PC-3 (cell line): ENCODE measurements around the gene WLS. TPM values are rescaled to one million over a fixed set of nuclear protein-coding genes. Genes with fewer than 3 reads are reported as not detected.

Experiments
- ATAC-seq: fragments of 200-7000 bp; cut with Tn5 transposase; 2 replicates; pipeline ENCODE4 v1.9.1; 2020; ENCODE audit warnings: mild to moderate bottlenecking, moderate library complexity
- BruUV-seq: library from RNA; stranded (reverse); fragments of 400-500 nt; replicated peaks from 2 replicates; lab custom pipeline; 2021; lab: Mats Ljungman, UMichigan
- CTCF ChIA-PET: fragments of 300-600 bp; sonication (Branson Sonifier 250); formaldehyde crosslinking; loops from one replicate; lab custom pipeline; 2022; ENCODE audit warnings: antibody characterized with exemption; lab: Charles Lee
- POLR2A ChIA-PET: fragments of 300-600 bp; sonication (Branson Sonifier 250); formaldehyde crosslinking; loops from one replicate; lab custom pipeline; 2022; ENCODE audit warnings: antibody characterized with exemption; ENCODE audit not compliant: unreplicated experiment; lab: Charles Lee
- DNase-seq: peaks from one replicate; pipeline ENCODE4 v3.0.0-alpha.2; 2015
- H2AFZ ChIP-seq: fragments of 300-600 bp; sonication (generic); 2 replicates; pipeline ENCODE4 v1.6.0; 2016; ENCODE audit warnings: antibody characterized with exemption, low read length
- H3F3A ChIP-seq: fragments of 300-600 bp; sonication (generic); one replicate; pipeline ENCODE4 v1.6.0; 2017; ENCODE audit warnings: antibody characterized with exemption, low read length, control low read depth, mild to moderate bottlenecking; ENCODE audit not compliant: unreplicated experiment
- H3K27ac ChIP-seq: fragments of 300-600 bp; sonication (generic); 2 replicates; pipeline ENCODE4 v1.5.1; 2016; ENCODE audit warnings: mild to moderate bottlenecking, low read length
- H3K27me3 ChIP-seq: fragments of 300-600 bp; sonication (generic); 2 replicates; pipeline ENCODE4 v1.6.1; 2016; ENCODE audit warnings: low read length, mixed read lengths
- H3K36me3 ChIP-seq: fragments of 300-600 bp; sonication (generic); 2 replicates; pipeline ENCODE4 v1.6.1; 2016; ENCODE audit warnings: low read depth, mixed run types, low read length, mixed read lengths
- H3K4me1 ChIP-seq: fragments of 300-600 bp; sonication (generic); 2 replicates; pipeline ENCODE4 v1.5.1; 2016; ENCODE audit warnings: low read length; ENCODE audit not compliant: insufficient read depth
- H3K4me2 ChIP-seq: fragments of 300-600 bp; sonication (generic); 2 replicates; pipeline ENCODE4 v1.6.0; 2016; ENCODE audit warnings: low read length
- H3K4me3 ChIP-seq: fragments of 300-600 bp; sonication (generic); 2 replicates; pipeline ENCODE4 v1.5.1; 2016; ENCODE audit warnings: mild to moderate bottlenecking, low read length, mixed read lengths
- H3K79me2 ChIP-seq: fragments of 300-600 bp; sonication (generic); 2 replicates; pipeline ENCODE4 v1.6.1; 2017; ENCODE audit warnings: low read length, mixed read lengths
- H3K9ac ChIP-seq: fragments of 300-600 bp; sonication (generic); 2 replicates; pipeline ENCODE4 v1.6.0; 2016; ENCODE audit warnings: mild to moderate bottlenecking, low read length
- H3K9me2 ChIP-seq: fragments of 300-600 bp; sonication (generic); replicated peaks from 2 replicates; pipeline ENCODE4 v1.6.1; 2016; ENCODE audit warnings: mixed run types, low read length, mixed read lengths
- H3K9me3 ChIP-seq: fragments of 300-600 bp; sonication (generic); 2 replicates; pipeline ENCODE4 v1.6.1; 2016; ENCODE audit warnings: low read length, mixed read lengths
- H4K20me1 ChIP-seq: fragments of 300-600 bp; sonication (generic); 2 replicates; pipeline ENCODE4 v1.6.1; 2016; ENCODE audit warnings: low read length, mixed read lengths
- EZH2 ChIP-seq: fragments of 300-600 bp; sonication (generic); IDR thresholded peaks from one replicate; pipeline ENCODE4 v1.6.1; 2017; ENCODE audit warnings: antibody characterized with exemption, mild to moderate bottlenecking, low read length; ENCODE audit not compliant: unreplicated experiment
- EZH2phosphoT487 ChIP-seq: fragments of 300-600 bp; sonication (generic); IDR thresholded peaks from 2 replicates; pipeline ENCODE4 v1.6.1; 2018; ENCODE audit warnings: mild to moderate bottlenecking, antibody characterized with exemption, low read length, borderline replicate concordance
- intact Hi-C: fragments of 100-400 bp; cut with micrococcal nuclease; formaldehyde crosslinking; loops from 2 replicates; pipeline ENCODE4 v1.9.0; 2023
- total RNA-seq: library from RNA; depleted of rRNA; stranded (reverse); fragments of >200 nt; gene quantifications from 2 replicates; pipeline ENCODE4 v1.2.3, GENCODE V29; 2014
- TF ChIP-seq, protein P1 (sequence below): fragments of 300-600 bp; sonication (generic); conservative IDR thresholded peaks from 2 replicates; pipeline ENCODE4 v1.5.1; 2017; ENCODE audit warnings: antibody characterized with exemption, low read depth, mild to moderate bottlenecking, low read length

The WLS gene
- total RNA-seq, 1 experiment from 2014 or later = 19.1 TPM

- CTCF ChIA-PET = interaction anchor here (0.5 to 1.8 kb wide), 17 partner anchors 42 to 322 kb away, joined by 3 to 32 read pairs (median 5); no protein-coding TSS in a partner anchor
- no peak for TF ChIP-seq EZH2phosphoT487
- TF ChIP-seq, protein P1, sequence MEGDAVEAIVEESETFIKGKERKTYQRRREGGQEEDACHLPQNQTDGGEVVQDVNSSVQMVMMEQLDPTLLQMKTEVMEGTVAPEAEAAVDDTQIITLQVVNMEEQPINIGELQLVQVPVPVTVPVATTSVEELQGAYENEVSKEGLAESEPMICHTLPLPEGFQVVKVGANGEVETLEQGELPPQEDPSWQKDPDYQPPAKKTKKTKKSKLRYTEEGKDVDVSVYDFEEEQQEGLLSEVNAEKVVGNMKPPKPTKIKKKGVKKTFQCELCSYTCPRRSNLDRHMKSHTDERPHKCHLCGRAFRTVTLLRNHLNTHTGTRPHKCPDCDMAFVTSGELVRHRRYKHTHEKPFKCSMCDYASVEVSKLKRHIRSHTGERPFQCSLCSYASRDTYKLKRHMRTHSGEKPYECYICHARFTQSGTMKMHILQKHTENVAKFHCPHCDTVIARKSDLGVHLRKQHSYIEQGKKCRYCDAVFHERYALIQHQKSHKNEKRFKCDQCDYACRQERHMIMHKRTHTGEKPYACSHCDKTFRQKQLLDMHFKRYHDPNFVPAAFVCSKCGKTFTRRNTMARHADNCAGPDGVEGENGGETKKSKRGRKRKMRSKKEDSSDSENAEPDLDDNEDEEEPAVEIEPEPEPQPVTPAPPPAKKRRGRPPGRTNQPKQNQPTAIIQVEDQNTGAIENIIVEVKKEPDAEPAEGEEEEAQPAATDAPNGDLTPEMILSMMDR = peak; percentile 87
- TF ChIP-seq EZH2 = no peak
- no peaks in the 10 kb centered on the region; the same call in 1 of the 2 replicates for H3K36me3 ChIP-seq
- no peak overlapping the region for H3K9ac ChIP-seq
- intact Hi-C loops = loop anchor here (1.0 to 5.0 kb wide), 7 partner anchors 52 to 264 kb away; partner anchors contain the start of gene WLS
- no peak overlapping the region for H2AFZ ChIP-seq
- peaks cover 9% of the 10 kb centered on the region; the same call in 1 of the 2 replicates for H3K4me1 ChIP-seq
- POLR2A ChIA-PET = interaction anchor here (0.5 kb wide), 2 partner anchors 108 to 110 kb away, joined by 3 to 6 read pairs; no protein-coding TSS in a partner anchor
- BruUV-seq = no TSS peak
- no peaks in the 10 kb centered on the region for H3K79me2 ChIP-seq
- ATAC-seq = peak; percentile 58
- no peak overlapping the region for H3K4me3 ChIP-seq
- no peaks in the 10 kb centered on the region for H3K9me2 ChIP-seq
- DNase-seq = peak; percentile 89
- H3K4me2 ChIP-seq = no peak overlapping the region
- H3K27ac ChIP-seq = no peak overlapping the region
- H3F3A ChIP-seq = no peaks in the 10 kb centered on the region
- no peaks in the 10 kb centered on the region for H4K20me1 ChIP-seq
- no peaks in the 10 kb centered on the region for H3K9me3 ChIP-seq
- no peaks in the 10 kb centered on the region for H3K27me3 ChIP-seq
These were observed 112.1 kb downstream of the WLS start for GRCh38 chr1:68120136-68120791.

GRCh38 chr1:68119445-68119844 lies 112.9 kb downstream of the WLS start:
- Histone ChIP-seq H3K79me2 (no peaks in the 10 kb centered on the region), H4K20me1 (no peaks in the 10 kb centered on the region), H3K36me3 (no peaks in the 10 kb centered on the region; the same call in 1 of the 2 replicates), H2AFZ (no peak overlapping the region), H3K4me1 (peaks cover 9% of the 10 kb centered on the region; the same call in 1 of the 2 replicates), H3K9me2 (no peaks in the 10 kb centered on the region), H3K9me3 (no peaks in the 10 kb centered on the region), H3K9ac (no peak overlapping the region), H3K4me3 (no peak overlapping the region), H3K27me3 (no peaks in the 10 kb centered on the region), H3K27ac (no peak overlapping the region), H3K4me2 (no peak overlapping the region), H3F3A (no peaks in the 10 kb centered on the region)
- BruUV-seq = no TSS peak
- ChIA-PET CTCF (no interaction called here), POLR2A (no interaction called here)
- TF ChIP-seq, protein P1 = no peak
- TF ChIP-seq EZH2phosphoT487 (no peak), EZH2 (no peak)
- ATAC-seq = no peak
- no peak for DNase-seq
- intact Hi-C loops = loop anchor here (5.0 to 10.0 kb wide), 2 partner anchors 475 to 1618 kb away; no protein-coding TSS in a partner anchor

GRCh38 chr1:68117416-68117815 lies 114.9 kb downstream of the WLS start:
- TF ChIP-seq, protein P1 = no peak
- no peak for TF ChIP-seq EZH2phosphoT487
- no TSS peak for BruUV-seq
- H3F3A ChIP-seq = peaks cover 3% of the 10 kb centered on the region
- ChIA-PET CTCF (interaction anchor here (0.6 to 1.0 kb wide), 6 partner anchors 12 to 267 kb away, joined by 3 to 4 read pairs (median 4); no protein-coding TSS in a partner anchor), POLR2A (no interaction called here)
- H3K27ac ChIP-seq = no peak overlapping the region
- H3K9me2 ChIP-seq = no peaks in the 10 kb centered on the region
- H3K79me2 ChIP-seq = no peaks in the 10 kb centered on the region
- no peaks in the 10 kb centered on the region for H3K36me3 ChIP-seq
- H3K4me2 ChIP-seq = no peak overlapping the region
- H3K4me1 ChIP-seq = peaks cover 19% of the 10 kb centered on the region
- no peak overlapping the region for H2AFZ ChIP-seq
- no peaks in the 10 kb centered on the region for H4K20me1 ChIP-seq
- intact Hi-C loops = loop anchor here (5.0 to 10.0 kb wide), 2 partner anchors 477 to 1620 kb away; no protein-coding TSS in a partner anchor
- H3K9me3 ChIP-seq = no peaks in the 10 kb centered on the region
- H3K4me3 ChIP-seq = no peak overlapping the region
- no peak for ATAC-seq
- no peaks in the 10 kb centered on the region for H3K27me3 ChIP-seq
- no peak overlapping the region for H3K9ac ChIP-seq
- DNase-seq = no peak
